Inflammatory macrophage (primary cell): ENCODE measurements around the gene ZNF407.
A peak's percentile ranks its signal among the peaks of the same experiment; 100 is the strongest.

Source experiments
- DNase-seq, 2 donors: peaks; one replicate each; pipeline ENCODE4 v3.0.0-alpha.2; 2020 to 2022

Gene ZNF407

GRCh38 chr18:74836296-74837139, 238.8 kb downstream of the ZNF407 start:
- peak; percentile 24 to 52 for DNase-seq

- DNase-seq, result no peak
Measured at GRCh38 chr18:74840492-74841167, 243.0 kb downstream of the ZNF407 start.

GRCh38 chr18:74841248-74841647, 243.6 kb downstream of the ZNF407 start:
- no peak for DNase-seq

GRCh38 chr18:74849301-74849700, 251.6 kb downstream of the ZNF407 start:
- DNase-seq, result no peak

GRCh38 chr18:74856434-74856833, 258.8 kb downstream of the ZNF407 start:
- DNase-seq, result no peak

DNA sequence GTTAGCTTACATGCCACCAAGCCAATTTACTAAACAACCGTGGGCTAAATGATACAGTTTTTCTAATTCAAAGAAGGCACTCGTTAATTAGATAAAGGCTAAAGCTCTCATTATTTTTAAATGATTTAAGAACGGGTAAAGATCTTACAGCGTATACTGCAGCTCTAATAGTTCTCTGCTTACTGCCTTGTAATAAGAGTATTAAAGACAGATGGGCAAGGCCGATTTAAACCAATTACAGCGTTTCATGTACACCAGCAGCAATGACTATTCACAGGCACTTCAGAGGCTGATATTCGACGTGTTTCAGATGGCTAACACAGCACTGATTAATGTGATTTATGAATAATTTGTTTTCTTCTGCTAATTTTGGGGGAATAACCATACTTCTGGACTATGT, 259.3 kb downstream of the ZNF407 start:
- DNase-seq, result no peak

GRCh38 chr18:74857901-74858300, 260.2 kb downstream of the ZNF407 start:
- DNase-seq, result no peak

- no peak for DNase-seq
Measured at GRCh38 chr18:74861154-74861553, 263.5 kb downstream of the ZNF407 start.

DNA sequence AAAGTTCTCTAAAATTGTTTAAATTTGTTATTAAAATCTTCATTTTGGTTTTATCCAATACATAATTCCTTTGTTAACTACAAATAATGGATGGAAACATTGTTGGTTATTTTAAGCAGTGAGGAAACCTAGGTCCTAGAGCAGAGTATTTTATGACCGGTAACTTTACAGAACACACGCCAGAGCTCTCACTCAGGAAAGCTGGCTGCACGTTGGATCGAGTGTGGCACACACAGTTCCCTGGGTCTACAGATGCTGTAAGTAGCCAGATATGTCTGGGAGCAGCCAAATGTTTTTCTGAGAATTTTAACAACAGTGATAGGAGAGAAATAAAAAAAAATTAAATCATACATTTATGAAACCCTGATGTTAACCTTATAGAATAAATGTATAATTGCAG, 264.4 kb downstream of the ZNF407 start:
- DNase-seq, result no peak

DNA sequence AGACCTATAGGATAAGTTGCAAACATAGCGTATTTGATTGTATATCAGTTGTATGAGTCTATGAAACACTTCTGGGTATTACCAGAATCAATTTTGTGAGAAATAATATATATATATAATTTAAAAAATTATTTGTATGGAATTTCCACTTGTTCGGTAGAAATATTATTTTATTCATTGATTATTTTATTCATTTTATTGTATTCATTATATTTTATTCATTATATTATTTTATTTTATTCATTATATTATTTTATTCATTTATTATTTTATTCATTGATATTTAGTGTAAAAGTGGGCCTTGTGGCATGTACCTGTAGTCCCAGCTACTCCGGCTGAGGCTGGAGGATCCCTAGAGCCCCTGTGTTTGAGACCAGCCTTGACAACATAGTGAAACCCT, 268.9 kb downstream of the ZNF407 start:
- no peak for DNase-seq

DNA sequence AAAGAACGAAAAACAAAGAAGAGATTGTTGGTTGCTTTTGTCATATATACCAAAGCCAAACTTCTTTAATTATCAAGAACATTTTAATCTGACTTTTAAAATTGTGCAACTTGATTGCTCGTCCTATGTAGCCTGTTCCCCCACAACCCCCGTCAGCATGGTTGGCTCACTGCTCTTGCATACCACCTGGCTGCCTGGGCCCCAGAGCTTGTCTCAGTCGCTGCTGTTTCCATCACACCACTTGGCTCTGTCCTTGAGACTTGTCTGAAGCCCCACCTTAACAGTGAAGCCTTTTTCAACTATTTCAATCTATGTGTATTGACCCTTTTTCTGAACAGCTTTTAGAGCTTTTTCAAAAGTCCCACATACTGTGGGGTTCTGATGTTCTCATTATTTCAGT, 270.8 kb downstream of the ZNF407 start:
- DNase-seq, result no peak

DNA sequence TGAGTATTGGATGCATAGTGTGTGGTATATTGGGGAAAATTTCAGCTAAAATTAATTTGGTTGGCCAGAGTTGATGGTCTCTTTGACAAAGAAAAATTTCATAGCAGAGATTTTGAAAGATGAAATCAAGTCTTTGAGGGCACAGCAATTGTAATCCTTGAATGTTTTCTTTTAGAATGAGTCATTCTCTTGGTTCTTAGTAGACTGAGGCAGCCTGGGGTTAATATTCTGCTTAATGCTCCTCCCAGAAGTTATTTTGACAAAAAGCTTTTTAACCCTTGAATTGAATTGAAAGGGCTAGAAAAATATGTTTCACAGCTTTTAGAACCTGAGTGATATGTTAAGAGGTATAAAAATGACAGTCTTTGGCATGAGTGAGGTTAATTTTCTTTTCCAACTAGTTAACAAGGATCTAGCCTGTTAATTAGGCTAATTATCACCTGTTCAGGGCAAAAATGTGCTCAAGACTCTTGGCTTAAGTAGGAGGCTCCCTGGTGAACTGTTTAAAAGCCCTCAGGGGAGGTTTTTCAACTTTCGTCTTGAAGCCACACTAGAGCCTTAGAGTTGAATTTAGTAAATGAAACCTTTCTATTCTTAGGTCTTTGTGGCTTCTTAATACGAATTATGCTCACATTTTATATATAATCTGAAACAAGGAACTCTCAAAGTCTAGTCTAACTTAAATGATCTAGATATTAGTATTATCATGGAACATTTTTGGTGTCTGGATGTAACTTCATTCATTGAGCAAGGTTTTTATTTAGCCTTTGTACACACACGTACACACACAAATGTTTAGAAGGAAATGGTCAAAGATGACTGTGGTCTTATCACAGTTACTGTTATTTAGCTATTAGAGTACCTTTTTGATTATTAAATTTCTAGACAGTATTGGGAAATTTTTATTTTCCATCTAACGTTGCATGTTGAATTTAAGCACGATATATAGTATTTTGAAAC, 272.5 kb downstream of the ZNF407 start:
- DNase-seq, result no peak

DNA sequence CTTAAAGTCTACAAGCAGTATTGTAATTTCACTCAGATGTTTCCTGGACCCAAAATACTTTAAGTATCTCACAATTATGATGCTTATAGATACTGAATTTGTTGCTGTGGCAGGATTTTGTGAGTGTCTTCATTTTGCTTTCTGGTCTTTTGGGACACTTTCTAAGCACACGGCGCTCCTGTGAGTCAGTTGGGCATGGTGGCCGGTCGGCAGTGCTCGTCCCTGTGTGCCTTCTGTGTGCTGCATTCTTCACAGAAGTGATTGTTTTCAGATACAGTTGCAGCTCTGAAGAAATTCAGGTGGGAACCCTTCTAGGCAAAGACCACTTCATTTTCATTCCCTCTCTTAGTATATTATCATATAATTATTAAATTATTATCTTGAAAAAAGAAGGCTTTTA, 273.3 kb downstream of the ZNF407 start:
- DNase-seq, result no peak

DNA sequence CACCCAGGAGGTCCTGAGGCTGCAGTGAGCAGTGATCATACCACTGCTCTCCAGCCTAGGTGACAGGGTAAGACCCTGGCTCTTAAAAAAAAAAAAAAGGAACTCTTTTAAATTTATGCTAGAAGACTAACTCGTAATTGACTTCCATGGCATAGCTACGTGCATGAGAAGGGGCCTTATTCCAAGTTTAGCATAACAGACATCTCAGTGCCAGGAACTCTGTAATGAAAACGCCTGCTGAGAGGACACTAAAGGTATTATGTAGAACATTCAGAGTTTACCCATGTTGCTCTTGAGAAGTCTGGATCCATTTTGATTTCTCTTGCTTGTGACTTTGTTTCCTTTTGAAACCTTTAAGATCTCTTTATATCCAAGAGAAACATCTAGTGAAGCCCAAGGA, 276.0 kb downstream of the ZNF407 start:
- no peak for DNase-seq

DNA sequence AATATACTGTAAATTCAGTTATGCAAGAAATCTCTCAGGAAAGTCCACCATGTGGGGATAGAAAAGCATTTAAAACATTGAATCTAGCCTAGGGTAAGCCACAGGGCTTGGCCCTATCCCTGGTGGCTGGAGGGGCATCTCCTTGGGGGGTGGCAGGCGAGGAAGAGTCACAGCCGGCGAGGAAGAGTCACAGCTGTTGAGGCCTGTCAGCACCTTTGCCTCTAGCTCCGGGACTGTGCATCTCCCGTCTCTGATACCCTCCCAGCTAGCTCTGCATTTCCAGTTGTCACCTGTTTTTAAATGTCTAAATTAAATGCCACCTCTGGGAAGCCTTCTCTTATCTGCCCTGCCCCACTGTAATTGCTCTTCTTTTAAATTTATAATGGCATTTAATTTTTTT, 276.7 kb downstream of the ZNF407 start:
- no peak for DNase-seq

DNA sequence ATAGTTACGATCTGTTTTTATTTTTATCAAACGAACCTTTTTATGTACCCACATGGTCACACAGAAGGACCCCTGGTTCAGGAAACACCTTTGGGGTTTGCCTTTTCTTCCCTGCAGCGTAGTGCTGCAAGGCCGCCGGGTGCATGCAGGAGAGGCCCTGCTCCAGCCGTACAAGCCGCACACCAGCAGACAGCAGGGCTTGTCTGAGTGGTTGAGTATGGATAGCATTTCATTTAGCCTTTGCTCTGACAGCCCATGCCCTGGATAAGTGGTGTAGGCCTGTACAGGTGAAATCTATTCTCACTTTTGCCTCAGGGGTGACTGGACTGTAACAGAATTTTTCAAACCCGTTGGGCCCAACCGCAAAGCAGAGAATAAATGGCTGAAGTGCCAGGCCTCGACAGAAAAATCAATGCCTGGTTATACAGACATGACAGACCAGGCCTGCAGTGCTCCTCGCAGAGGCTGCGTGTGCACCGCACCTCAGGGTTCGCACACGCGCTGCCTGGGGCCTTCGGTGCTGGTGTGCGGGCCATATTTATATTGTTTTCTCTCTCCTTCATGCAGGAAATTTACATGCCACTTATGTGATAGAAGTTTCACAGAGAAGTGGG, 279.1 kb downstream of the ZNF407 start:
- no peak for DNase-seq

GRCh38 chr18:74878267-74878666, 280.6 kb downstream of the ZNF407 start:
- no peak for DNase-seq

- no peak for DNase-seq
Measured at GRCh38 chr18:74880706-74881278, 283.1 kb downstream of the ZNF407 start.

DNA sequence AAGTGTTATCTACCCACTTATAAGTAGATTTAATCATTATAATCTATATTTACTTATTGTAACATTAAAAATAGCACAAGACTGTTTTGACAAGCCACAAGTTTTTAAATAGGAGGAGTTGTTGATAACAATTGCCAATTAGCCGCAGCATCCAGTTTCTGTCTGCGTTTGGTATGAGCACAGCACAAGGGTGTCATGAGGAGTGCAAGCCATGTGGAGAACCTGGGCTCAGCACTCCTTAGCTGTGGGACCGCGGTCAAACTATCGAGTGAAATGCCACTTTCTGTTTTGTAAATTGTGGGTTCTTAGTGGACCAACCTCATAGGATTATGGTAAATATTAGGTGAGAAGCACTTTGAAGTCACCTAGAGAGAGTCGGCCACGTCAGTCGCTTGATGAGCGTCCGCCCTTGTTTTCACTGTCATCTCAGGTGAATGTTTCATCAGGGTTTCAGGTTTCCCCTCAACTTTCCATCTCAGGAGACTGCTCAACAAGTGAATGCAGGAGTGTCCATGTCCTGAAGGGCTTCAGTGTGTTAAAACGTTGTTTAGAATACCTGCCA, 294.5 kb downstream of the ZNF407 start:
- DNase-seq, result no peak

DNA sequence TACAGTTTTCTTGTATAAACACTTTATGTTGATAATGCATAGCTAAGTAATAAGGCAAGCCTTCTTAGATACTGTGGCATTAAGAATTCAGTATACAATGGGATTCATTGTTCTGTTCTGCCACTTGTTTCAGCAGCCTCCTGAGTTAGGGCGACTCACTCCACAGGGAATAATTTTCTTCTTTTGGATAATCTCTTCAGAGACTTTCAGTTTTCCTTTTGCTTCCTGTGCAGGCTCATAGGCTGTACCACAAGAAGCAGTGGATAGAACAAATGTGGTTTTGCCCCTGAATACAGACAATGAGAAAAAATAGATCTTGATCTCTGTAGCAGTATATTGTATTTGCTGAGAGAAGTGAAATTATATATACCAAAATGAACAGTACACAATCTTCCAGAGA, 298.0 kb downstream of the ZNF407 start:
- no peak for DNase-seq

GRCh38 chr18:74896390-74896991, 298.8 kb downstream of the ZNF407 start:
- no peak for DNase-seq
